NCI-H1694 treated with DMSO at 0.1 percent for 48 hours (cell line): ENCODE data around the gene TMC7.
"Not testable (repeated sequence)": the region's sequence is repeated elsewhere in the genome, so short reads cannot be mapped to it uniquely, and the experiment has no call there.

Source experiments
- DNase-seq: peaks from one replicate; lab custom pipeline; 2025; lab: John Stamatoyannopoulos, UW

The TMC7 gene

GRCh38 chr16:18983565-18984434 is at the start of gene TMC7:
TSS of gene TMC7 (plus strand) at chr16:18983934. CDS start at chr16:18984064, 130 bp downstream.
- peak; percentile 81 for DNase-seq

DNA sequence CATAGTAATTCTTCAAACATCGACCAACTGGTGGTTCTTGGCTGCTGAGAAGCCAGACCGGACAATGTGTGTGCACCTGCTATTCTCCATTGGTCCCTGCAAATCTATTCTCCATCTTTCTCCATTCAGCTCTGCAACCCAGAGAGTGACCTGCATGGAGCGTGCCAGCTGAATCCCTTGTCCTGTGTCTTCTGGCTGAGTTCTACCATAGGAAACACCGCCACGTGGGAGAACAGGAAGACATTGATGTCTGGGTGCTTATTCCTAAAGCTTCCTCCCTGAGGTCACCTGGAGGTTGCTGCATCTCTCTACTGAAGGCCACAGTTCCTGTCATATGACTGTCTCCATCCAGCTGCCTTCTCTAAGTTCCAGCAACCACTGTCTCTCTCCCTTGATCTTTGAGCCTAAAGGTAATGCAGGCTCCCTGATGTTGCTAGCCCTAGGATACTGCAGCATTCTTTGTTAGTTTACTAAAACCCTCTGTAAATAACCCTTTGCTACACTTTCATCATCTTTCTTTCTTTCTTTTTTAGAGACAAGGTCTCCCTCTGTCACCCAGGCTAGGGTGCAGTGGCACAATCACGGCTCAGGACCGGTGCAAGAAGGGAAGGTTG is 46.9 kb upstream of the TMC7 start:
- no peak for DNase-seq

DNA sequence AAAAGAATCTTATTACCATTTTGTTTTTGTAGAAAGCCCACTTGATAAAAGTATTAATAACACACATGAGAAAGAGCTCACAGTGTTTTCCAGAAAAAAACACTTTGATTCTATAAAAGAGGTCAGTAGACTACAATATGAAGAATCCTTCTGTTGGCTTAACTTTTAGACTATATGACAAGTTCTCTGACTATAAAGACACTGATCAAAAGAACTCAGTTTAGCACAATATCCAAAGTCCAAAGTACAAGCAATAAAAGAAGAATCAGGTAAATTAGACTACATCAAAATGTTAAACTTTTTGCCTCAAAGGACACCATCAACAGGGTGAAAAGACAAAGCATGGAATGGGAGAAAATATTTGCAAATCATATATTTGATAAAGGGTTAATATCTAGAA is 46.3 kb upstream of the TMC7 start:
- no peak for DNase-seq

- DNase-seq = no peak
These were observed 44.7 kb upstream of the TMC7 start for GRCh38 chr16:18938986-18939385.

DNA sequence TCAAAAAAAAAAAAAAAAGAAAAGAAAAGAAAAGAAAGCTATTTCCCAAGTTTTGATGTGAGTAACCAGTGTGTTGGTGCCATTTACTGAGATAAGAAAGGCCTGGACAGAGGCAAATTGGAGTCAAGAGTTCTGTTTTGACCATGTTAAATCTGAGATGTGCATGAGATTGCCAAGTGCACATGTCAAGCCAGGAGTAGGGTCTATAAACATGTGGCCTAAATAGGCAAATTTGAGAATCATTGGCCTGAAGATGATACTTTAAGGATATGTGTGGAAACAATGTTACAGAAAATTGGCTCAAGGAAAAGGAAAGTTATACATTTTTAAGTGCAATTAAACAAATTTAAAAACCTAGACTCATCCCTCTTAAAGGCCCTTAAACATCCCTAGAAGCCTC is 42.3 kb upstream of the TMC7 start:
- no peak for DNase-seq

DNA sequence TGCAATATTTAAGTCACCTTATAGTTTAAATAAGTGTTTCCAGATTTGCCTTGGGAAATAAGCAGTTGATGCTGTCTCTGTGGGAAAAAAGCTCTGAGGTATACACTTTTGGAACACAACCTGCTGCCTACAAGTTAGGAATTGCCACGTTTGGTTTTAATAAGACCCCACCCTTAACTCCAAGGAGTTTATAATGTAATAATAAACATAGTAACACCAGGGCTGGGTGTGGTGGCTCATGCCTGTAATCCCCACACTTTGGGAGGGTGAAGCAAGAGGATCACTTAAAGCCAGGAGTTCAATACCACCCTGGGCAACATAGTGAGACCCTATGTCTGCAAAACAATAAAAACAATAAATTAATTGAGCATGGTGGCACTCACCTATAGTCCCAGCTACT is 41.7 kb upstream of the TMC7 start:
- DNase-seq = no peak

GRCh38 chr16:18943414-18943813 is 40.3 kb upstream of the TMC7 start:
- DNase-seq = no peak

GRCh38 chr16:18945233-18945632 is 38.5 kb upstream of the TMC7 start:
- no peak for DNase-seq

- DNase-seq = no peak
These were observed 35.2 kb upstream of the TMC7 start for GRCh38 chr16:18948372-18949020.

DNA sequence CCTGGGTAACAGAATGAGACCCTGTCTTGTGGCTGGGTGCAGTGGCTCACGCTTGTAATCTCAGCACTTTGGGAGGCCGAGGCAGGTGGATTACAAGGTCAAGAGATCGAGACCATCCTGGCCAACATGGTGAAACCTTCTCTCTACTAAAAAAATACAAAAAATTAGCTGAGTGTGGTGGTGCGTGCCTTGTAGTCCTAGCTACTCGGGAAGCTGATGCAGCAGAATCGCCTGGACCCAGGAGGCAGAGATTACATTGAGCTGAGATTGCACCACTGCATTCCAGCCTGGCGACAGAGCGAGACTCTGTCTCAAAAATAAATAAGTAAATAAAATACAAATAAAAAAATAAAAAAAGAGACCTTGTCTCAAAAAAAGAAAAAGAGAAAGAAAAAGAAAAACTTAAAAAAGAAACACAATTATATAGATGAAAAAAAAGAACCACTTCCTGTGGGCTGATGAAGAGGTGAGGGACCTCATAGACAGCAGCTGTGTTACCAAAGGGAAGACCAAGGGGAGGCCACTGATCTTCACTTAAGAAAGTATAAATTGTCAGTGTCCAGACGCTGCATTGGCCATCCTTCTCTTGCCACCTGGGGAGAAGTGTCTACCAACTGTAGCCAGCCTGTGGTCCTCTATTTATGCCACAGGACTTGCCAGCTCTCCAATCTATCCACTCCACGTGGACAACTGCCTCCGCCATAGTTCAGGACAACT is 33.1 kb upstream of the TMC7 start:
- DNase-seq = no peak

DNA sequence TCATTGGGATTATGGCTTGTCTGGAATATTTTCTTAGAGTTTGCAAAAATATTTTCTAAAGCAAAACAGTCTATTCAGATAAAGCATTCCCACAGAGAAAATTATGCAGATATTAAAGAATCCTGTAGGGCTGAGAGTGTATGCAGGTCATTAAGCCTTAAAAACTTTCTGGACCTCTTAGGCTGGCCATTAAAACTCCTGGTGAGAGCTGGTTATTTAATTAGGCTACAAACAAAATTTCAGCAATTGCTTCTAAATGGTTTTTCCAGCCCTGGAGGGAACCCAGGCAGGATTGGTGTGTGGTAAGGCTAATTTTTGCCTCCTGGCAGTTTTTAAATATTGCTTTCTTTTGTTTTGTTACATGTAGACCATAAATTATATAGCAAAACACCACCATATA is 30.2 kb upstream of the TMC7 start:
- no peak for DNase-seq

DNA sequence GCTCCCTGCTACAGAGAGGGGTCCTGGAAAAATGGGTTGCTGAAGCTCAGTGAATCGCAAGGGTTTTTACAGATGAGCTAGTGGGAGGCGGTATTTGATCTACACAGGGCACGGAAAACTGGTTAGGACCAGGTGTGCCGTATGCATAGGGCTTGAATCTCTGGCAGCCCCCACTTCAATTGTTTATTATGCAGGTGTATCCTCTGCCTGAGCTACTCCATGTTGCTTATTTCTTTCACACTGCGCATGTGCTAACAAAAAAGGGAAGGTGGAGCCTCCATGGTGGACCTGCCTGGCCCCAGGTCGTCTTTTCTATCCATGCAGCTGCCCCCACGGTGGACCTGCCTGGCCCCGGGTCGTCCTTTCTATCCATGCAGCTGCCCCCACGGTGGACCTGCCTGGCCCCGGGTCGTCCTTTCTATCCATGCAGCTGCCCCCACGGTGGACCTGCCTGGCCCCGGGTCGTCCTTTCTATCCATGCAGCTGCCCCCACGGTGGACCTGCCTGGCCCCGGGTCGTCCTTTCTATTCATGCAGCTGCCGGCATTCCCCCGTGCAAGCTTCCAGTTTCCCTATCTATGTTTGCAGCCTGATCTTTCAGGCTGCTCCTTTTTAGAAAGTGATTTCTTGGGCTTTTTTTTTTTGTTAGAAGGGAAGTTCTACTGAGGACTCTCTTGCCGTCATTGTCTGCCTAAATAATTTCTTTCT is 27.7 kb upstream of the TMC7 start:
- not testable (repeated sequence) for DNase-seq

GRCh38 chr16:18956658-18957241 is 27.0 kb upstream of the TMC7 start:
- not testable (repeated sequence) for DNase-seq

DNA sequence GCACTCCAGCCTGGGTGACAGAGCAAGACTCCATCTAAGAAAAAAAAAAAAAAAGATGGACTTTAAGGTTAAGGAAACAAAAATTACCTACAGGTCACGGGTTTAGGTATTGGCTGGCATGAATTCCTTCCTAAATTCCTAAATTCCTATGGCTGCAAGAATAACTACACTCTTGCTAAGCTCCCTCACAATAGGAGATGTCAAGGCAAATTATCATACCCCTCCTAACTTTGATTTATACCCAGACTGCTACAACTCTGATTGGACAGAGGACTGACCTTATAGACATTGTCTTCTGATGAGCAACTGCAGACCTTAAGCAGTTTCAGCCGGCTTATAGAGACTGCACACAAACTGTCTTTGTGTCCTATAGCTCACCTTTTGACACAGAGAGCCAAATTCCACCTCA is 25.1 kb upstream of the TMC7 start:
- no peak for DNase-seq

DNA sequence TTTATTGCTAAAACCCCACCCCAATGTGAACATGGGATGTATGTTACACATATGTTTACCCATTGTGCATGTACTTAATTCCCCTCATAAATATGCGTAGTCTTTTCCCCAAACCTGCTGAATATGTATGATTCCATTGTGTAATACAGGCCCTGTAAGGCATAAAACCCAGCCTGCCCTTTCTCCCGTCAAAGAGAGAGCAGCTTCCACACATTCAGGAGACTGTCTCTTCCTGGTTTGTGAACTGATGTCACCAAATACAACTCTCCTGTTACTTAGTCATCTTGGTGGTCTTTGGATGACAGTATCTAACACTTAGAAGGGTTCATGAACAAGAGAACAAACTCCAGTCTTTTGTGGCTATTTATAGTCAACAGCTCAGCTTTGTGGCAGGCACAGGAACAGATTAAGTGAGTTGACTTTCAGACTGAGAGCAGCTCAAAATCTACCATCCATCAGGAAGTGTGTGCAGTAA is 24.7 kb upstream of the TMC7 start:
- DNase-seq = no peak

GRCh38 chr16:18965555-18965954 is 18.2 kb upstream of the TMC7 start:
- DNase-seq = no peak

GRCh38 chr16:18966791-18967190 is 16.9 kb upstream of the TMC7 start:
- DNase-seq = no peak

DNA sequence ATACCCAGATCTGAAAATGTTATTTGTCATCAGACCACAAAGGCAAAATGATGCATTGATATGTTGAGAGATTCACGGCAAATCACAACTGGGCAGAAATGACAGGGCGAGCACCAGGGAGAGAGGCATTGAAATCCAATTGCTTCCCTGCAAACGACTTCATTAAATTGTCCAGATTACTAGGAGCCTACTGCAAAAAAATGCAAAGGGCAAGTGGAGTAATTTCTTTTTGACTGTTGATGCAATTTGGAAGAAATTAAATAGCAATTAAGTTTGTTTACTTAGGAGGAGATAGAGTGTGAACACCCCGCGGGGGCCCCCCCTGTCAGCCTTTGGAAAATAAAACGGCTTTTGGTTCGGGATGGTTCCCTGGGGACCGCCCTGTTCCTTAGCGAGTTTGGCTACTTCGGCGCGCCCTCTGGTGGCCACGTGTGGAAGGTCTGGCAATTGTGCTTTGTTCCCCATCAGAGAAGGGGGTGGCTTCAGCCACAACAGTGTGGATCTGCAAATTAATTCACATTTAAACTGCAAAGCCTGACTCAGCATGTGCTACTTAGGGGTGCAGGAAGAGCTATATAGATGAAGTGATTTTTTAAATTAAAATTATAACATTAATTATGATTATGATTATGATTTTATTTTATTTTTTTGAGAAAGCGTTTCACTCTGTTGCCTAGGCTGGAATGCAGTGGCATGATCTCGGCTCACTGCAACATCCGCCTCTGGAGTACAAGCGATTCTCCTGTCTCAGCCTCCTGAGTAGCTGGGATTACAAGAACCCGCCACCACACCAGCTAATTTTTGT is 14.5 kb upstream of the TMC7 start:
- DNase-seq = peak; percentile 59

DNA sequence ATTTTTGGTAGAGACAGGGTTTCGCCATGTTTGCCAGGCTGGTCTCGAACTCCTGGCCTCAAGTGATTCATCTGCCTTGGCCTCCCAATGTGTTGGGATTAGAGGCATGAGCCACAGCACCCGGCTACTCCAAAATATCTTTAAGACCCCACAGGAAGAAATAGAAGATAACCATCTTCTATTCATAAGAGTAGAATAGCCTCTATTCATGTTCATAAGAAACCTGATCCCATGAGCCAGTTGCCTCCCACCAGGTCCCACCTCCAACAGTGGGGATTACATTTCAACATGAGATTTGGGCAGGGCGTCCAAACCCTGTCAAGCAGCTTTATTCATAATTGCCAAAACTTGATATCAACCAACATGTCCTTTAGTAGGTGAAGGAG is 13.9 kb upstream of the TMC7 start:
- DNase-seq = no peak

GRCh38 chr16:18975109-18975508 is 8.6 kb upstream of the TMC7 start:
- DNase-seq = no peak
